OCI-LY7 (cell line): ENCODE measurements around the gene DAB1.

Experiments used
- CTCF ChIP-seq: fragments of 200-600 bp; sonication (generic); conservative IDR thresholded peaks from 2 replicates; pipeline ENCODE4 v1.5.1; 2014; ENCODE audit warnings: mild to moderate bottlenecking, antibody characterized with exemption, low read length, moderate library complexity, mixed read lengths
- EZH2phosphoT487 ChIP-seq: fragments of 200-600 bp; sonication (generic); IDR thresholded peaks from 2 replicates; pipeline ENCODE4 v1.6.1; 2018; ENCODE audit warnings: low read depth, borderline replicate concordance, mild to moderate bottlenecking, mixed run types, antibody characterized with exemption, low read length, moderate library complexity, mixed read lengths

- TF ChIP-seq CTCF = no peak
- TF ChIP-seq EZH2phosphoT487 = no peak
Observed at GRCh38 chr1:57138432-57139078, 285.3 kb downstream of the DAB1 start.
